Lung microvascular endothelial cell (primary cell): Measurements from ENCODE around the gene ENO4. TPM values are rescaled to one million over a fixed set of nuclear protein-coding genes. Genes with fewer than 3 reads are reported as not detected.
A peak's percentile ranks its signal among the peaks of the same experiment; 100 is the strongest.

Experiments used
- DNase-seq, 2 donors: peaks; one replicate each; pipeline versions ENCODE4 v3.0.0 to v3.0.0-alpha.2; 2010; ENCODE audit warnings: low read depth in 2 of 2
- total RNA-seq: library from RNA; depleted of rRNA; stranded (reverse); fragments of >200 nt; gene quantifications from 2 replicates; pipeline ENCODE4 v1.2.1, GENCODE V29; 2014

The ENO4 gene
- total RNA-seq, 1 donor from 2014 or later: not detected

- no peak for DNase-seq
These were observed 18.9 kb downstream of the ENO4 start for GRCh38 chr10:116868198-116868676.

GRCh38 chr10:116868722-116869121 lies 19.4 kb downstream of the ENO4 start:
- no peak for DNase-seq

GRCh38 chr10:116870949-116871348 lies 21.6 kb downstream of the ENO4 start:
- DNase-seq: no peak

GRCh38 chr10:116873134-116873533 lies 23.8 kb downstream of the ENO4 start:
- DNase-seq: no peak

GRCh38 chr10:116875897-116876296 lies 26.6 kb downstream of the ENO4 start:
- DNase-seq: no peak

- DNase-seq: no peak
These were observed 28.1 kb downstream of the ENO4 start for GRCh38 chr10:116877391-116877790.

- DNase-seq: no peak
These were observed 28.8 kb downstream of the ENO4 start for GRCh38 chr10:116878123-116878522.

GRCh38 chr10:116879817-116880216 lies 30.5 kb downstream of the ENO4 start:
- DNase-seq: no peak

GRCh38 chr10:116880716-116881482 lies 31.6 kb downstream of the ENO4 start:
- DNase-seq: no peak

- no peak for DNase-seq
These were observed 33.3 kb downstream of the ENO4 start for GRCh38 chr10:116882639-116883038.

GRCh38 chr10:116886772-116887171 lies 37.5 kb downstream of the ENO4 start:
- no peak for DNase-seq

GRCh38 chr10:116888380-116889055 lies 39.2 kb downstream of the ENO4 start:
- DNase-seq: peak; percentile 33 to 69

GRCh38 chr10:116889066-116889465 lies 39.8 kb downstream of the ENO4 start:
- DNase-seq: no peak

GRCh38 chr10:116891208-116891607 lies 41.9 kb downstream of the ENO4 start:
- peak; percentile 82 to 90 for DNase-seq

- DNase-seq: peak in 1 of 2 donors; percentile 49
These were observed 43.8 kb downstream of the ENO4 start for GRCh38 chr10:116892907-116893685.

GRCh38 chr10:116893686-116894037 lies 44.4 kb downstream of the ENO4 start:
- DNase-seq: no peak

GRCh38 chr10:116899626-116900025 lies 50.3 kb downstream of the ENO4 start:
- no peak for DNase-seq

- no peak for DNase-seq
These were observed 56.5 kb downstream of the ENO4 start for GRCh38 chr10:116905845-116906210.

GRCh38 chr10:116907245-116907987 lies 58.1 kb downstream of the ENO4 start:
- DNase-seq: no peak

GRCh38 chr10:116909307-116909706 lies 60.0 kb downstream of the ENO4 start:
- no peak for DNase-seq

GRCh38 chr10:116910910-116911309 lies 61.6 kb downstream of the ENO4 start:
- no peak for DNase-seq

GRCh38 chr10:116912162-116912561 lies 62.9 kb downstream of the ENO4 start:
- no peak for DNase-seq
